ENCODE data around the gene NAP1L1.
A peak's percentile ranks its signal among the peaks of the same experiment; 100 is the strongest.

The NAP1L1 gene

DNA sequence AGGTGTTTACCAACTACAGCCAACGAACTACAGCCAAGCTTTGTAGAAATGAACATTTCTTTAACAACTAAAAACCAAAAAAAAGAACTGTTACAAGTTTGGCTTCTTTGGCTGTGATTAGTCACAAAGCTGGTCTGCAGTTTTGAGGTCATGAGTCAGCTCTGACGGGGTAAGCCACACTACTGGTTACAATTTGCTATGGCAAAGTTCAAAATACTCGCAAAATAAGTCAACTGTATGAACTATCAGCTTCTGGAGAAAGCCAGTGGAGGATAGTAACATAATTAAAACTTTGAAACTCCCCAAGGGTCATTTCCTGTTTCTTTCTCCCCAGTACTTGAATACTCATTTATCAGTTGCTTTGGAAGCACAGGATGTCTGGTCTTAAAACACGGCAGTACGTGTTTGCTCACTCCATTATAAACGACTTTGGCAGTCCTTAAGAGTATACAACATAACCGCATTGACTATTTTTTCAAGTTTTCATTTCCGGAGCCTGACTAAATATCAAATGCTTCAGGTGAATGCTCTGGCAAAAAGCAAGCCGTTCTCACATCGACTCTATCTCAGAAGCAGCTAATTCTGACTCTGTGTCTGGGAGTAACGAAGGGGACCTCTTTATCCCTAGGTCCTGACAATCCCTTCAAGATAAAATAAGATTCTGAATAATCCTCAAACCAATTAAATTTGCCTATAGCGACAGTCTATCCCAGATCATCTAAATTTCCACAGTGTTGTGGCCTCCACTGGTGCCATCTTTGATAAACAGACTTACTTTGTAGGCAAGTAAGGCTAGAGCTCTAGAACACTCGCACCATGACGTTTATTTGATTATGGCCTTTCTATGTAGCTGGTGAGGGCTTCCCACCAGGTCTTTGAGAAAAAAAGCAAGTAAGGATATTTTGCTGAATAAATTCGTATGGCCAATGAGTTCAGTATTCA lies 63.5 kb downstream of the NAP1L1 start:
- Histone ChIP-seq H3K27ac (ENCODE audit: low read depth in 2 of 2, low read length in 2 of 2) (peak overlapping the region; percentile 30 to 79), H3K9me3 (ENCODE audit: control insufficient read depth in 2 of 2, low read length in 2 of 2) (no peaks in the 10 kb centered on the region), H3K4me3 (ENCODE audit: low read length in 2 of 2) (peak overlapping the region in 1 of 2 donors; percentile 32), H3K9ac (ENCODE audit: low read depth in 1 of 2, low read length in 2 of 2) (no peak overlapping the region), H3K4me1 (ENCODE audit: control insufficient read depth in 2 of 2, insufficient read depth in 2 of 2, low read length in 2 of 2) (peaks cover 0 to 3% of the 10 kb centered on the region in 2 donors), H3K27me3 (ENCODE audit: control insufficient read depth in 2 of 2, insufficient read depth in 2 of 2, low read length in 2 of 2) (no peaks in the 10 kb centered on the region), H3K36me3 (ENCODE audit: control insufficient read depth in 2 of 2, insufficient read depth in 2 of 2, low read length in 2 of 2) (no peaks in the 10 kb centered on the region)

DNA sequence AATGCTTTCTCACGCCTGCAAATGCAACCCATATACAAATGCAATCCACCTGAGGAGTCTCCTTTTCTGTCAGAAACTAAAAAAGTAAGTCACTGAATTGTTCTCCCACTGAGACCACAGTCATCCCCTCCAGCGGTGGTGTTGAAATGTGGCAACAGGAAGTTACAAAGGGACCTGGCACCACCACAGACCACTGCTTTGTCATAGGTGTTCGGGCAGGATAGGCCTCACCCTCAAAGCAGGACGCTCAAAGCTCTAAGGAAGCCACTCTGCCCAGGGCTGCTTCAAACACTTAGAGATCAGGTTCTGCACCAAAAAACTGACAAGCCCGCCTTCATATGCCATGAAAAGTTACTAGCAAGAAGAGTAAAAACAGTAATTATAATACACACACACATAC lies 64.2 kb downstream of the NAP1L1 start:
- Histone ChIP-seq H3K9me3 (ENCODE audit: control insufficient read depth in 2 of 2, low read length in 2 of 2) (no peaks in the 10 kb centered on the region), H3K27ac (ENCODE audit: low read depth in 2 of 2, low read length in 2 of 2) (peak overlapping the region; percentile 30 to 79), H3K9ac (ENCODE audit: low read depth in 1 of 2, low read length in 2 of 2) (no peak overlapping the region), H3K4me3 (ENCODE audit: low read length in 2 of 2) (no peak overlapping the region), H3K36me3 (ENCODE audit: control insufficient read depth in 2 of 2, insufficient read depth in 2 of 2, low read length in 2 of 2) (no peaks in the 10 kb centered on the region), H3K27me3 (ENCODE audit: control insufficient read depth in 2 of 2, insufficient read depth in 2 of 2, low read length in 2 of 2) (no peaks in the 10 kb centered on the region), H3K4me1 (ENCODE audit: control insufficient read depth in 2 of 2, insufficient read depth in 2 of 2, low read length in 2 of 2) (peaks cover 0 to 3% of the 10 kb centered on the region in 2 donors)

DNA sequence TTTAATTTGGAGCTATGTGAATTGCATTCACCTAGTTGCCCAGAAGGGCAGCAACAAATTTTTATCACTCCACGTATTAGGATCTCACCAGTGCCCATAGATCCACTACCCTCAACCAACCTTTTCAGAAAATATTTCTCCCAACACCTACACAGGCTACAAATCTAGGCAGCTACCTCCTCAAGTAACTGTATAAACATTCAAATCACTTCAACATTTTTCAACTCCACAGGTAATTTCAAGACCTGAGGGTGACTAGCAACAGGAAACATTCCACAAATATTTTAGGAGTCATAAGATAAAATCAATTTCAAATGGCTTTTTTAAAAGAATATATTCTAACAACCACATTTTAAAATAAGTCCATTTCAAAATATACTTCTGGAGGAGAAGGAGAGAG lies 65.8 kb downstream of the NAP1L1 start:
- H3K4me3 ChIP-seq (ENCODE audit: low read length in 2 of 2) = no peak overlapping the region
- H3K9ac ChIP-seq (ENCODE audit: low read depth in 1 of 2, low read length in 2 of 2) = no peak overlapping the region
- H3K4me1 ChIP-seq (ENCODE audit: control insufficient read depth in 2 of 2, insufficient read depth in 2 of 2, low read length in 2 of 2) = peaks cover 0 to 3% of the 10 kb centered on the region in 2 donors
- H3K27ac ChIP-seq (ENCODE audit: low read depth in 2 of 2, low read length in 2 of 2) = no peak overlapping the region
- H3K36me3 ChIP-seq (ENCODE audit: control insufficient read depth in 2 of 2, insufficient read depth in 2 of 2, low read length in 2 of 2) = no peaks in the 10 kb centered on the region
- no peaks in the 10 kb centered on the region for H3K27me3 ChIP-seq (ENCODE audit: control insufficient read depth in 2 of 2, insufficient read depth in 2 of 2, low read length in 2 of 2)
- H3K9me3 ChIP-seq (ENCODE audit: control insufficient read depth in 2 of 2, low read length in 2 of 2) = no peaks in the 10 kb centered on the region

DNA sequence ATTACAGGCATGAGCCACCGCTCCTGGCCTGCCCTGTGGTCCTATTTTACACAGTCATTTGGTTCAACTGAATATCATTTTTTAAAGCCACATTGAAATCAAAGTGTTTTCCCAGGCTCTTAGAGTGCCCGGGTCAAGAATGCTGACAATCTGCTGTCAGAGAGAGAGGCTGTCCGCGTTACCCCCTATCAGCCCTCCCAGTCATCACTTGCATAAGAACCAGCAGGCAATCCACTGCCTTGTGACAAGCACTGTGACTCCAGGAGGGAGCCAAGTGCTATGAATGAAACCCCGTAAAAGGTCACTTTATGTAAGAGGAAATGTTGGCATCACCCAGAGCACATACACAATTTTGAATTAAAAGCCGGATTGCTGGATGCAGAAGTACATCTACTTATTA lies 66.4 kb downstream of the NAP1L1 start:
- H3K27ac ChIP-seq (ENCODE audit: low read depth in 2 of 2, low read length in 2 of 2) = no peak overlapping the region
- peaks cover 0 to 3% of the 10 kb centered on the region in 2 donors for H3K4me1 ChIP-seq (ENCODE audit: control insufficient read depth in 2 of 2, insufficient read depth in 2 of 2, low read length in 2 of 2)

DNA sequence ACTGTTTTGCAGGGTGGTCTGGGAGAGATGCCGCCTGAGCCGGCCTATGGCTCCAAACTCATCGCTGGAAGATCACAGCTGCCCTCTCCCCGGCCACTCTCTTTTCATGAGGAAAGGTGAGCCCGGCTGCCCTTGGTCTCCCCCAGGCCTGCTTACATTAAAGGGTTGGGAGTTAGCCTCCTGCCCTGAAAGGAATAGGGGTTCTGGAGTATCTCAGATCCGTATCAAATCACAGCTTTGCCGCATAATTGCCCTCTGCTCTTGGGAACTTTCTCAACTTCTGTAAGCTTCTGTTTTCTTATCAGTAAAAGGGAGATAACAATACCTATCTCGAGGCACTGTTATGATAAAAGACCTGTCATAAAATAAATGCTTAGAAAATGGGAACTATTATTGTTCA lies 70.5 kb downstream of the NAP1L1 start:
- Histone ChIP-seq H3K4me3 (ENCODE audit: low read length in 2 of 2) (no peak overlapping the region), H3K27me3 (ENCODE audit: control insufficient read depth in 2 of 2, insufficient read depth in 2 of 2, low read length in 2 of 2) (no peaks in the 10 kb centered on the region), H3K27ac (ENCODE audit: low read depth in 2 of 2, low read length in 2 of 2) (no peak overlapping the region), H3K9ac (ENCODE audit: low read depth in 1 of 2, low read length in 2 of 2) (no peak overlapping the region), H3K9me3 (ENCODE audit: control insufficient read depth in 2 of 2, low read length in 2 of 2) (no peaks in the 10 kb centered on the region), H3K4me1 (ENCODE audit: control insufficient read depth in 2 of 2, insufficient read depth in 2 of 2, low read length in 2 of 2) (no peaks in the 10 kb centered on the region), H3K36me3 (ENCODE audit: control insufficient read depth in 2 of 2, insufficient read depth in 2 of 2, low read length in 2 of 2) (no peaks in the 10 kb centered on the region)

More for the DNA sequence above, 66.4 kb downstream of the NAP1L1 start:
- no peaks in the 10 kb centered on the region for H3K27me3 ChIP-seq (ENCODE audit: control insufficient read depth in 2 of 2, insufficient read depth in 2 of 2, low read length in 2 of 2)
- H3K9me3 ChIP-seq (ENCODE audit: control insufficient read depth in 2 of 2, low read length in 2 of 2) = no peaks in the 10 kb centered on the region
- no peaks in the 10 kb centered on the region for H3K36me3 ChIP-seq (ENCODE audit: control insufficient read depth in 2 of 2, insufficient read depth in 2 of 2, low read length in 2 of 2)
- H3K9ac ChIP-seq (ENCODE audit: low read depth in 1 of 2, low read length in 2 of 2) = no peak overlapping the region
- no peak overlapping the region for H3K4me3 ChIP-seq (ENCODE audit: low read length in 2 of 2)

DNA sequence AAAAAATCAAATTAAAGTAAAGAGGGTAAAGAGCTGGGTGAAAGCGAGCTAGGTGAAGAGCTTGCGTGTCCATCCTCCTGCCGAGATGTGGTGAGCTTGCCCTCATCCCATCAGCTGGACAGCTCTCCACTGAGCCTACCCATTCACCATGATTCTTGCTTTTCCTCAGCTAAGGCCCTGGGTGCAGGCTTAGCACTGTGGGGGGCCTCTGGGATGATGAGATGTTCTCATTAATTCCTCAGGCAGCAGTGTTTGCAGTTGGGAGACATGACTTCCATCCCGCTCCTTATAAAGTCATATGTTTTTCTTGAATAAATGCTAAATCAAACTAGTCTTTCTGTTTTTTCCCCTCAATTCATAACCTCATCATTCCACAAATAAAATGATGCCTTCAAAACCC lies 70.9 kb downstream of the NAP1L1 start:
- Histone ChIP-seq H3K27ac (ENCODE audit: low read depth in 2 of 2, low read length in 2 of 2) (no peak overlapping the region), H3K9ac (ENCODE audit: low read depth in 1 of 2, low read length in 2 of 2) (no peak overlapping the region), H3K9me3 (ENCODE audit: control insufficient read depth in 2 of 2, low read length in 2 of 2) (no peaks in the 10 kb centered on the region), H3K4me1 (ENCODE audit: control insufficient read depth in 2 of 2, insufficient read depth in 2 of 2, low read length in 2 of 2) (no peaks in the 10 kb centered on the region), H3K27me3 (ENCODE audit: control insufficient read depth in 2 of 2, insufficient read depth in 2 of 2, low read length in 2 of 2) (no peaks in the 10 kb centered on the region), H3K36me3 (ENCODE audit: control insufficient read depth in 2 of 2, insufficient read depth in 2 of 2, low read length in 2 of 2) (no peaks in the 10 kb centered on the region), H3K4me3 (ENCODE audit: low read length in 2 of 2) (no peak overlapping the region)

DNA sequence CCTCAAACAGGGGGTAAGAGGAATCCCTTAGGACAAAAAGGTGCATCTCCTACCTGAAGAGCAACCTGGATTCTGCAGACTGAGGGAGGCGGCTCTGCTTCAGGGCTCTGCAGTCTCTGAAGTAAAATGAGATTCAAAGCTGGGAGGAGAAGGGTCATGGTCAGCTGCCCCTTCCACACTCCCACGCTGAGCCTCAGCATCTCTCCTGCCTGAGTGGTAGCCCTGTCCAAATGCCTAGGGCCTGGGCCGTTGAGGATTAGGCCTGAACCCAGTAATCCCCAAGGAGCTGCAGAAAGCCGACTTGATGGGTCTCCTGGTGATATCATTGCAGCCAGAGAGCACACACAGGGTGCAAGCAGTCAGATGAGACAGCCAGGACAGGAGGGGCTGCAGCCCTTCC lies 71.8 kb downstream of the NAP1L1 start:
- H3K27me3 ChIP-seq (ENCODE audit: control insufficient read depth in 2 of 2, insufficient read depth in 2 of 2, low read length in 2 of 2) = no peaks in the 10 kb centered on the region
- H3K9me3 ChIP-seq (ENCODE audit: control insufficient read depth in 2 of 2, low read length in 2 of 2) = no peaks in the 10 kb centered on the region
- no peak overlapping the region for H3K4me3 ChIP-seq (ENCODE audit: low read length in 2 of 2)
- no peaks in the 10 kb centered on the region for H3K36me3 ChIP-seq (ENCODE audit: control insufficient read depth in 2 of 2, insufficient read depth in 2 of 2, low read length in 2 of 2)
- no peak overlapping the region for H3K27ac ChIP-seq (ENCODE audit: low read depth in 2 of 2, low read length in 2 of 2)
- no peaks in the 10 kb centered on the region for H3K4me1 ChIP-seq (ENCODE audit: control insufficient read depth in 2 of 2, insufficient read depth in 2 of 2, low read length in 2 of 2)
- H3K9ac ChIP-seq (ENCODE audit: low read depth in 1 of 2, low read length in 2 of 2) = no peak overlapping the region

DNA sequence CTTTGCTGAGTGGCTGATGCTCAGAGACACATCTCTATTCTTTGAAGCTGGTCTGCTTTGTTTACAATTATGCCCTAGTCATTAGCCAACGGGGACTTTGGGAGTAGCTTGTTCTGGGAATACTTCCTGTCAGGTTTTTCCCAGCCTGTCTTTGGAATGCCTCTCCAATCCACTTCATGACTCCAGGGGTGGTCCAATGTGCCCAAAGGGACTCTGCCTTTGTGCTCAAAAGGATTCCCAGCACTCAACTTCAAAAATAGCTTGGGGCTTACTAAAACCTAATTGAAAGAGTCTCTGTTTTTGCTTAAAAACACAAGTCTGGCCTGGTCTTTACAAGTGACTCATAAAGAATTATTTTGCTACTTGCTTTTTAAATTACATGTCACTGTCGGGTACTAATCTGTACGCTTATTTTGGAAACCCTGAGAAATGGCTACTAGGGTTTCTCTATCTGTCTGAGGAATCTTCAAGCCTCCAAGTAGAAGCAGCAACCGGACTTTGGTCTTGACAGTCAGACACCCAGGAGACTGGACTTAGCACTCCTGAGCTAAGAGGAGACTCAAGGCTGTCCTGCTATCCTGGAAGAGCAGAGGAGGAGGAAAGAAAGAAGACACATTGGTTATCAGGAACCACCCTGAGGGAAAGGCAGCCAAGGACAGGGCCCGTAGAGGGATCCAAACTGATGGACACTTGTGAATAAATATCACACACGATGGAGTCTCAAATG lies 73.6 kb downstream of the NAP1L1 start:
- Histone ChIP-seq H3K9ac (ENCODE audit: low read depth in 1 of 2, low read length in 2 of 2) (no peak overlapping the region), H3K4me3 (ENCODE audit: low read length in 2 of 2) (no peak overlapping the region), H3K27ac (ENCODE audit: low read depth in 2 of 2, low read length in 2 of 2) (no peak overlapping the region), H3K36me3 (ENCODE audit: control insufficient read depth in 2 of 2, insufficient read depth in 2 of 2, low read length in 2 of 2) (no peaks in the 10 kb centered on the region), H3K9me3 (ENCODE audit: control insufficient read depth in 2 of 2, low read length in 2 of 2) (no peaks in the 10 kb centered on the region), H3K27me3 (ENCODE audit: control insufficient read depth in 2 of 2, insufficient read depth in 2 of 2, low read length in 2 of 2) (no peaks in the 10 kb centered on the region), H3K4me1 (ENCODE audit: control insufficient read depth in 2 of 2, insufficient read depth in 2 of 2, low read length in 2 of 2) (no peaks in the 10 kb centered on the region)

DNA sequence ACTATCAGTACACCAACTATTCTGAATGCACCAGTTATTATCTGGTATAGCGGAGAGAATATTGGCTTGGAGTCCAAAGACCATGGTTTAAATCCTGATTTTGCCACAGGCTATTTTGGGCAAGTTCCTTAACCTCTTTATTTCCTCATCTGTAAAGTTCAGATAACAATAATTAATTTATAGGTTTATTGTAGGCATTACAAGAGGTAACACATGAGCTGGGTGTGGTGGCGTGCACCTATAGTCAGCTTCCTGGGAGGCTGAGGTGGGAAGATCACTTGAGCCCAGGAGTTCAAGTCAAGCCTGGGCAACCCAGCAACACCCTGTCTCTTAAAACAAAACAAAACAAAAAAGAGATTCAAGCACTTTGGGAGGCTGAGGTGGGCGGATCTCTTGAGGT lies 76.1 kb downstream of the NAP1L1 start:
- Histone ChIP-seq H3K27ac (ENCODE audit: low read depth in 2 of 2, low read length in 2 of 2) (no peak overlapping the region), H3K9me3 (ENCODE audit: control insufficient read depth in 2 of 2, low read length in 2 of 2) (no peaks in the 10 kb centered on the region), H3K36me3 (ENCODE audit: control insufficient read depth in 2 of 2, insufficient read depth in 2 of 2, low read length in 2 of 2) (no peaks in the 10 kb centered on the region), H3K27me3 (ENCODE audit: control insufficient read depth in 2 of 2, insufficient read depth in 2 of 2, low read length in 2 of 2) (no peaks in the 10 kb centered on the region), H3K9ac (ENCODE audit: low read depth in 1 of 2, low read length in 2 of 2) (no peak overlapping the region), H3K4me3 (ENCODE audit: low read length in 2 of 2) (no peak overlapping the region), H3K4me1 (ENCODE audit: control insufficient read depth in 2 of 2, insufficient read depth in 2 of 2, low read length in 2 of 2) (no peaks in the 10 kb centered on the region)

DNA sequence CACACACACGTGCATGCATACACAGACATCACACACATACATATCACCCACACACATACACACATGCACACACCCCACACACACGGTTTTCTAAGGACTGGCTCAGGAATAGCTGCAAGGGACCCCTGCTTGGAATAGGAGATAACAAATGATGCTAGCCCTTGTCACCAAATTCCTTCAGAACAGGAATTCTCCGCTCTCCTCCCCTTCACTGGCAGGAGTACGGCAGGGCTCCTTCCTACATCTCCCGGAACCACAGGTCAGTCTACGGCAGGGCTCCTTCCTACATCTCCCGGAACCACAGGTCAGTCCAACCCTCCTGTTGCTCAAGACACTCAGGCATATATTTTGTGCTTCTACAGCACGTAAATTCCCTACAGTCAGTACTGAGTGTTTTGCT lies 76.8 kb downstream of the NAP1L1 start:
- no peaks in the 10 kb centered on the region for H3K36me3 ChIP-seq (ENCODE audit: control insufficient read depth in 2 of 2, insufficient read depth in 2 of 2, low read length in 2 of 2)
- H3K4me1 ChIP-seq (ENCODE audit: control insufficient read depth in 2 of 2, insufficient read depth in 2 of 2, low read length in 2 of 2) = no peaks in the 10 kb centered on the region
- H3K27me3 ChIP-seq (ENCODE audit: control insufficient read depth in 2 of 2, insufficient read depth in 2 of 2, low read length in 2 of 2) = no peaks in the 10 kb centered on the region
- no peak overlapping the region for H3K4me3 ChIP-seq (ENCODE audit: low read length in 2 of 2)
- no peak overlapping the region for H3K27ac ChIP-seq (ENCODE audit: low read depth in 2 of 2, low read length in 2 of 2)
- no peak overlapping the region for H3K9ac ChIP-seq (ENCODE audit: low read depth in 1 of 2, low read length in 2 of 2)
- H3K9me3 ChIP-seq (ENCODE audit: control insufficient read depth in 2 of 2, low read length in 2 of 2) = no peaks in the 10 kb centered on the region
